SKM-1 (cell line): Measurements from ENCODE around the gene EGFL8.
A peak's percentile ranks its signal among the peaks of the same experiment; 100 is the strongest.

Source experiments
- DNase-seq: peaks from one replicate; lab custom pipeline; 2025; ENCODE audit not compliant: unreplicated experiment; lab: John Stamatoyannopoulos, UW

EGFL8 gene

DNA sequence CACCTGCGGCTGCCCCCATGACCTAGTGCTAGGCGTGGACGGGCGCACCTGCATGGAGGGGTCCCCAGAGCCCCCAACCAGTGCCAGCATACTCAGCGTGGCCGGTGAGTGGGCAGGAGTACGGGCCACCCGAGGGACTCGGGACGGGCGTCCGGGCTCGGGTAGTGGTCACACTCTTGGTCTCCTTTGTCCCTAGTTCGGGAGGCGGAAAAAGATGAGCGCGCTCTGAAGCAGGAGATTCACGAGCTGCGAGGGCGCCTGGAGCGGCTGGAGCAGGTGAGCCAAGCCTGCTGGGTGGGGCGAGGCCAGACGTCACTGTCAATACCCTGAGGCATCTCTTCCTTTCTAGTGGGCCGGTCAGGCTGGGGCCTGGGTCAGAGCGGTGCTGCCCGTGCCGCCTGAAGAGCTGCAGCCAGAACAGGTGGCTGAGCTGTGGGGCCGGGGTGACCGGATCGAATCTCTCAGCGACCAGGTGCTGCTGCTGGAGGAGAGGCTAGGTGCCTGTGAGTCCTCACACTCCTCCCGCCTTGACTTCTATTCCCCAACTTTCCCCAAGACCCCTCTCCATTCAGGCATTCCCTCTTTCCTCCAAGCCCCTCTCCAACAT, 2.9 kb downstream of the EGFL8 start:
- no peak for DNase-seq

- no peak for DNase-seq
Observed at GRCh38 chr6:32167761-32168262, 3.4 kb downstream of the EGFL8 start.

GRCh38 chr6:32168350-32168749, 4.0 kb downstream of the EGFL8 start:
- DNase-seq = no peak

GRCh38 chr6:32168807-32169591, 4.6 kb downstream of the EGFL8 start:
- DNase-seq = no peak

GRCh38 chr6:32170294-32170693, 5.9 kb downstream of the EGFL8 start:
- DNase-seq = no peak

DNA sequence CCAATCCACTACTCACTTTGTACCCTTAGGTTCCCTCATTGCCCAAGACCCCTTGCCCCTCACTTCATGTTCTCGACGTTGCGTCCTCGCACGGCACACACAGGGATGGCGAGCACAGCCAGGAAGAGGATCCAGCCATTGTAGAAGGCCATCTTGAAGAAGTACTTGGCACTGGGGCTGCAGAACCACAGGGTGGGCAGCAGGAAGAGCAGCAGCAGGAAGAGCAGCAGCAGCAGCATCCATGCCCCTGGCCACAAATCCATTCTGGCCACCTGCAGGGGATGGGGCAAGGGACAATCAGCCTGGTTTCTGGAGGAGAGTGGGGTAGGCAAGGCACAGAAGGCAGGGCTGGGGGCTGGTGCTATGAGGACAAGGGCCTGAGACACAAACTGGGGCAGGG, 6.8 kb downstream of the EGFL8 start:
- no peak for DNase-seq

DNA sequence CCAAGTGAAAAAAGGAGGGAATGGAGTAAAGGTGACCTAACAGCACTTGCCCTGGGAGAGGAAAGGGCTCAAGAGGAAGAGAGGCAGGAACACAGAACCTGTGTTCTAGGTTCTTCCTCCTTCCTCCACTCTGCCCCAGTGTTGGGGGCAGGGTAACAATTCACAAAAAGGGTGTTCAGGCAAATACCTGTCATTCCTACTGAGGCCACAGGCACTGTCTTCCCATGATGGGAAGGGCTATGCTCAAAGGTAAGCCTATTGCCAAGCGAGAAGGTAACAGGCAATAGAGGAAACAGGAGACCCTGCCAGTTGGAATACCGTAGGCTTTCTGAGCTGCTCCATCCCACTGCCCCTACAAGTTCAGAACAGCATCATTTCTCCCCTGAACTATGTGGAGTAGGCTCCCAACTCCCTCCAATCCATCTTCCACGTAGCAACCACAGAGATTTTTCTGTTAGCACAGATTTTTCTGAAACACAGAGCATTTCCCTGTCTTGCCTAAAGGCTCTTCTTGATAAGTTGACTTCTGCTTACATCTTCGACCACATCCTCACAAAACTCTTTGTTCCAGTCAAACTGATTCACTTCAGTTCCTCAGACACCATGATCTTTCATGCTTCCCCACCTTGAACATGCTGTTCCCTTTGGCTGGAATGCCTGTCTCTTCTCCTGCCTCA, 8.8 kb downstream of the EGFL8 start:
- DNase-seq = no peak

GRCh38 chr6:32174416-32174815, 10.0 kb downstream of the EGFL8 start:
- DNase-seq = no peak

GRCh38 chr6:32175322-32175710, 10.9 kb downstream of the EGFL8 start:
- DNase-seq = no peak

DNA sequence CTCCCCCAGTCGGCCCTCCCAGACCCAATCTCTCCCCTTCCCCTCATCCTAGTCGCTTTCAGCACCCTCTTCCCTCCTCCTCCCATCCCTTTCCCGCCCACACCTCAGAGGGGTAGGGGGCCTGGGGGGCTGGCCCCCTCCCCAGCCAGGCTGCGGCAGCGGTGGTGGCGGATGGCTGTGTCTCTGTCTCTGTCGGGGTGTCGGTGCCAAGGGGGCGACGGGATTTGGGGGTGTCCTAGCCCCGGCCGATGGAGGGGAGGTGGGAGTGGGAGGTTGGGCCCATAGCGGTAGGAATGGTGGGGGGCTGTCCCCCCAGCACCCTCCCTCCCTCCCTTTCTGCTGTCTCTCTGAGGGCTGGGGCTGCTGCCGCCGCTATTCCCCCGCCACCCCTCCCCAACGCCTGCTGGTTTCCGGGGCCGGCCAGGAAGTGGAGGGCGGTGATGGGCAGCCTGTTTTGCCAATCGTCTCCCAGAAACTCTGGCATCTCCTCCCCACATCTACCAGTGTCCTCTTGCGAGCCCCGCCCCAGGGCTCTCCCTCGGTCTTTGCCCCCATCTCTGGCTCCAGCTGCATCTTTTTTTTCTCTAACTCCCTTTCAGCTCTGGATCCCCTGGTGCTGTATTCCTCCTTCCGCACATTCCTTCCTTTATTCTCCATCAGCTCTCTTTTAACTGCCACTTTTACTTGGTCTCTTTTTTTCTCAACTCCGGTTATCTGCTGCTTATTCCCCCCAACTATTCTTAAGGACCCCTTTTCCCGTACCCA, 11.5 kb downstream of the EGFL8 start, which contains the start of gene AGPAT1:
Gene AGPAT1, minus strand, starts transcription at position 374 of the 765 bp plus-strand sequence. CDS start 4,588 bp downstream, outside the sequence.
- peak; percentile 95 for DNase-seq

DNA sequence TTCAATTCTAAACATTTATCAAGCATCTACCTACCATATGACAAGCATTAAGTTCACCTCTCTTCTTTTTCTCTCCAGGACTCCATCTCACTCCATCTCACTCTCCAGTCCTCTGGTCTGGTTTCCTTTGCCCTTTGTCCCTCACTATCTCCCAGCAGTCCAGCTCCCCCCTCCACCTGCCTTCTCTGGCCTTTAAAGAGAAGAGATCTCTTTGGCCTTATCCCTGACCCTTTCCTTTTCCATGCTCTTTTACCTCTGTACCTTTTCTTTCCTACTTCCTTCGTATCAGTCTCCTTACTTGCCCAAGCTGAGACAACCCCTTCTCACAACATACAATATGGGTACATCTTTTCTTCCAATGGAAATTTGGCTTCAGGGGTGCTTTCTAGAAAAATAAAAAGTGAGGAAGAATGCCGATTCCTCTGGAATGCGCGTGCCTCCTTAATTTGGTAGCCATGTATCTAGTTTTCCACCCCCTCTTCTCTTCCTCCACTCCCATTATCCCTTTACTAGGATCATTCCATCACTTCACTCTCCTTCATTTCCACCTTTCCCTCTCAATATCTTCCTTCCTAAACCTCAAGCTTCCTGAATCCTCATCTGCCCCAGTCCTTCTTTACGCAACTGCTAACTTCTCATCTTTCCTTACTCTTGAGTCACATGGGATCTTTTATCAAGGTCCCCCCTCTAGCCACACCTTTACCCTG, 12.2 kb downstream of the EGFL8 start:
- DNase-seq = no peak

DNA sequence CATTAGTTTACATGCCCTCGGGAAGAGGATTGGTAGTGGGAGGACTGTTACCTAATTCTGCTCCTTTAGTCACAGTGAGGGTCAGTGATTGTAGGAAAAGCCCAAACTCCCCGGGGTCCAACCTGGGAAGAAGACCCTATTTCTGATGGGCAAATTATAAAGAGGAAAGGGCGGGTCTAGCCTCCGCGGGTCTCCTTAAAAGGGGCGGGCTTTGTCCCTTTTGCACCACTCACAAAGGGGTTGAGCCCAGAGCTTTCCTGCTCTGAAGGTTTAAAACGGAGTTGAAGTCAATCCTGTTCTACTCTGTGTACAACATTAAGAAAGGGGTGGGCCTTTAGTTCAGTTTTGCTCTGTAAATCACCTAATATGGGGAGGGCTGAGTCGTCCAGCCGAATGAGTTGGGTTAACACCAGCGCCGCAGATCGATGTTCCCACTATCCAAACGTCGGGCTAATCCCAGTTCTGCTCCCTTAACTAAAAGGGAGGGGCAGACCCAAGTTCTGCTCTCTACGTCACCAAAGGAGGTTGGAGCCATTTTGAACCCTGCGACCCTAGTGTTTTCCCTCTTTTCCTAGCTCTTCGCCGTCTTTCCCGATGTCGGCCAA, 12.9 kb downstream of the EGFL8 start:
- no peak for DNase-seq

DNA sequence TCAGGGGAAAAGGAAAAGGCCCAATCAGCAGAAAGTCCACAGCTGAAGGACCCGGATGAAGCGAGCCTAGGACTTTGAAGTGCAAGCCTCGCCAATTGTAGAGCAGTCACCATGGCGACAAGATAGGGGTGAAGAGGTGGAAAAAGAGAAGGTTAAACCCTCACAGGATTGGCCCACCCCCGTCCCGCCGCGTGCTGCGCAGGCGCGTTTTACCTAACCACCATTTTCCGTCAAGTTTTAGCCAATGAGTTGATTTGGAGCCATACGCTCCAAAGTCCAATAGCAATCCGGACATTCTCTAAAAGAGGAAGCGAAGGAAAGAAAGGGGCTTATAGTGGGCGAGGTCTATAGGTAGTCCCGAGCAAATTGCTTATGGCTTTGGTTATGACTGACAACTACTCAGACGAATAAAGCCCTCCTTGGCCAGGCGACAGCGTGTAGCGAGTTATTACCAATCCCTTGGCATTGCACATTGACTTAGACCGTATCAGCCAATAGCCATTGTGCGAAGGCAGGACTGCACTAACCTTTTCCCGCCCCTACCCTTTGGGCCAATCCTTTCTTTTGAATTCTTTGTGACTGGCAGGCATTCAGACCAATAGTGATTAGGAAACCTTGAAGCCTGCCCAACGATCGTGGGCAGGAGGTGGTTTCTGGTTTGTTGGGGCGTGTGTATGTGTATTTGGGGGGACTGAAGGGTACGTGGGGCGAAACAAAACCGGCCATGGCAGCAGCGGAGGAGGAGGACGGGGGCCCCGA, 13.6 kb downstream of the EGFL8 start, which contains the start of gene RNF5:
Gene RNF5, plus strand, starts transcription at position 618 of the 759 bp plus-strand sequence. Its CDS starts 107 bp downstream, at position 725.
- peak; percentile 99 for DNase-seq

GRCh38 chr6:32178547-32179440, 14.4 kb downstream of the EGFL8 start:
- DNase-seq = no peak

- no peak for DNase-seq
Observed at GRCh38 chr6:32179766-32180405, 15.5 kb downstream of the EGFL8 start.

DNA sequence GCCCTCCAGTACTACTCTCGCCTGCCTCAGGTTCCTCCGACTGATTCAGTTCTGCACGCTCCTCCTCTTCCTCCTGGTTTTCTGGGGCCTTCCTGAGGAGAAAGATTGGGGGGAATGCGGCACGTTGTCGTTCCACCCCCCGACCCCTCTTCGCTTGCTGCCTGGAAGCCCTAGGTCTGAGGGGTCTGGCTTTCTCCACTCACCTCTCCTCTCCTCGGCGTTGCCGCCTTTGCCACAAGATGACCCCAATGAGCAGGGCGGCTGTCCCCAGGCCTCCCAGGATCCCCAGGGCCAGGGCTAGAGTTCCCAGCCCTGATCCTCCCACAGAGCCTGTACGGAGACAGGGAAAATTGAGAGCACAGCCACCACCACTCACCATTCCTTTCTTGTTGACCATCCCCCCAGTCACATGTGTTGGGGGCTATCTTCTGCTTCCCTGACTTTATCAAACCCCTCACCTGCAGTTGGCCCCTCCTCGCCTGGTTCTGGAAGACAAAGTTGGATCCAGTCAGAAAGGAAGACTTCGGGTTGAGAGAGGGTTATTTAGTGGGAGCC, 16.8 kb downstream of the EGFL8 start:
- no peak for DNase-seq

DNA sequence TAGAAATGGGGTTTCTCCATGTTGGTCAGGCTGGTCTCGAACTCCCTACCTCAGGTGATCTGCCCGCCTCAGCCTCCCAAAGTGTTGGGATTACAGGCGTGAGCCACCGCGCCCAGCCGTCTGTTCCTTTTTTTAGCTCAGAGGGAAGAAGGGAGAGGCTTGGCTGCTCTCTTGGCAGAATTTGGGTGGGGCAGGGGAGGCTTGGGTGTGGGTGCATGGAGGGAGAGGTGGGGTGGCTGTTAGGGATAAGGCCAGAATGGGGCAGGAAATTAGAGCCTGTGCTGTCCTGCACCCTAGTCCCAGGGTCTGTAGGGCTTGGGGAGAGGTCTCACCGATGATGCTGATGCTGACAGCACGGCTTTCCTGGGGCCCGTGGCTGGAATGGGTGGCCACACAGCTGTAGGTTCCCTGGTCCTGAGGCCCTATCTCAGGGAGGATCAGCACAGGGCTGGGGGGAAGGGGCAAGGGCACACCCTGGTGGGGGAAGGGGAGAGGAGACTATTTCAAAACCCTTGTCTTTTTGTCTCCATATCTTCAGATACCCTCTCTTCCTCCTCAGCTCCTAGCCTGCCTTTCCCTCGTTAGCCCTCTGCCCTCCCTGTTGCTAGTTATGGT, 17.6 kb downstream of the EGFL8 start:
- DNase-seq = no peak
